Measurements from ENCODE around the gene REXO4.

DNA sequence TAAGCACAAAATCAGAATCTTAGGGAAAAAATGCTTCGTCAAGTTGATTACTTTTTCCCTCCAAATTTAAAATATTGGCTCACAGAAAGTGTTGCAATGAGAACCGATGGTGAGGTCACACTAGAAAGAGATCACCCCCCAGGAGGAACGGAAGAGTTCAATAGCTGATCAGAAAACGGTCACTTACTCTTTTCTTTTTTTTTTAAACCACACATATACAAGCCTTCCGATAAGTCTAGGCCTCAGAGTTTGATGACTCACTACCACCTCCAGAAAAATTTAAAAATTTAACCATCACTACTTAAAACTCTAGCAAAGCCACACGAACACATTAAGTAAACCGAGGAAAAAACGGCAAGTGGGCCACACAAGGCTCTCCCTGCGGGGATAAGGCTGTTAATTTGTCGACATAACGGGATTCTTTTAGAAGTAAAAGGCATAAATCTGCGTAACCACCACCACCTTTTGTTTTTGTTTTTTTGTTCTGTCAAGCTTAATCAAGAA, 43.1 kb downstream of the REXO4 start:
- TF ChIP-seq, protein P1, sequence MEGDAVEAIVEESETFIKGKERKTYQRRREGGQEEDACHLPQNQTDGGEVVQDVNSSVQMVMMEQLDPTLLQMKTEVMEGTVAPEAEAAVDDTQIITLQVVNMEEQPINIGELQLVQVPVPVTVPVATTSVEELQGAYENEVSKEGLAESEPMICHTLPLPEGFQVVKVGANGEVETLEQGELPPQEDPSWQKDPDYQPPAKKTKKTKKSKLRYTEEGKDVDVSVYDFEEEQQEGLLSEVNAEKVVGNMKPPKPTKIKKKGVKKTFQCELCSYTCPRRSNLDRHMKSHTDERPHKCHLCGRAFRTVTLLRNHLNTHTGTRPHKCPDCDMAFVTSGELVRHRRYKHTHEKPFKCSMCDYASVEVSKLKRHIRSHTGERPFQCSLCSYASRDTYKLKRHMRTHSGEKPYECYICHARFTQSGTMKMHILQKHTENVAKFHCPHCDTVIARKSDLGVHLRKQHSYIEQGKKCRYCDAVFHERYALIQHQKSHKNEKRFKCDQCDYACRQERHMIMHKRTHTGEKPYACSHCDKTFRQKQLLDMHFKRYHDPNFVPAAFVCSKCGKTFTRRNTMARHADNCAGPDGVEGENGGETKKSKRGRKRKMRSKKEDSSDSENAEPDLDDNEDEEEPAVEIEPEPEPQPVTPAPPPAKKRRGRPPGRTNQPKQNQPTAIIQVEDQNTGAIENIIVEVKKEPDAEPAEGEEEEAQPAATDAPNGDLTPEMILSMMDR (IDR thresholded peaks at IDR 0.05; ENCODE audit: low read depth, low read length, missing input control), result no peak
- no peak for TF ChIP-seq GABPA (IDR thresholded peaks at IDR 0.05 in 1 of 2, conservative IDR thresholded peaks at IDR 0.05 in 1 of 2)
- TF ChIP-seq, protein P2, sequence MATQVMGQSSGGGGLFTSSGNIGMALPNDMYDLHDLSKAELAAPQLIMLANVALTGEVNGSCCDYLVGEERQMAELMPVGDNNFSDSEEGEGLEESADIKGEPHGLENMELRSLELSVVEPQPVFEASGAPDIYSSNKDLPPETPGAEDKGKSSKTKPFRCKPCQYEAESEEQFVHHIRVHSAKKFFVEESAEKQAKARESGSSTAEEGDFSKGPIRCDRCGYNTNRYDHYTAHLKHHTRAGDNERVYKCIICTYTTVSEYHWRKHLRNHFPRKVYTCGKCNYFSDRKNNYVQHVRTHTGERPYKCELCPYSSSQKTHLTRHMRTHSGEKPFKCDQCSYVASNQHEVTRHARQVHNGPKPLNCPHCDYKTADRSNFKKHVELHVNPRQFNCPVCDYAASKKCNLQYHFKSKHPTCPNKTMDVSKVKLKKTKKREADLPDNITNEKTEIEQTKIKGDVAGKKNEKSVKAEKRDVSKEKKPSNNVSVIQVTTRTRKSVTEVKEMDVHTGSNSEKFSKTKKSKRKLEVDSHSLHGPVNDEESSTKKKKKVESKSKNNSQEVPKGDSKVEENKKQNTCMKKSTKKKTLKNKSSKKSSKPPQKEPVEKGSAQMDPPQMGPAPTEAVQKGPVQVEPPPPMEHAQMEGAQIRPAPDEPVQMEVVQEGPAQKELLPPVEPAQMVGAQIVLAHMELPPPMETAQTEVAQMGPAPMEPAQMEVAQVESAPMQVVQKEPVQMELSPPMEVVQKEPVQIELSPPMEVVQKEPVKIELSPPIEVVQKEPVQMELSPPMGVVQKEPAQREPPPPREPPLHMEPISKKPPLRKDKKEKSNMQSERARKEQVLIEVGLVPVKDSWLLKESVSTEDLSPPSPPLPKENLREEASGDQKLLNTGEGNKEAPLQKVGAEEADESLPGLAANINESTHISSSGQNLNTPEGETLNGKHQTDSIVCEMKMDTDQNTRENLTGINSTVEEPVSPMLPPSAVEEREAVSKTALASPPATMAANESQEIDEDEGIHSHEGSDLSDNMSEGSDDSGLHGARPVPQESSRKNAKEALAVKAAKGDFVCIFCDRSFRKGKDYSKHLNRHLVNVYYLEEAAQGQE (IDR thresholded peaks at IDR 0.05), result no peak
- TF ChIP-seq, protein P3, sequence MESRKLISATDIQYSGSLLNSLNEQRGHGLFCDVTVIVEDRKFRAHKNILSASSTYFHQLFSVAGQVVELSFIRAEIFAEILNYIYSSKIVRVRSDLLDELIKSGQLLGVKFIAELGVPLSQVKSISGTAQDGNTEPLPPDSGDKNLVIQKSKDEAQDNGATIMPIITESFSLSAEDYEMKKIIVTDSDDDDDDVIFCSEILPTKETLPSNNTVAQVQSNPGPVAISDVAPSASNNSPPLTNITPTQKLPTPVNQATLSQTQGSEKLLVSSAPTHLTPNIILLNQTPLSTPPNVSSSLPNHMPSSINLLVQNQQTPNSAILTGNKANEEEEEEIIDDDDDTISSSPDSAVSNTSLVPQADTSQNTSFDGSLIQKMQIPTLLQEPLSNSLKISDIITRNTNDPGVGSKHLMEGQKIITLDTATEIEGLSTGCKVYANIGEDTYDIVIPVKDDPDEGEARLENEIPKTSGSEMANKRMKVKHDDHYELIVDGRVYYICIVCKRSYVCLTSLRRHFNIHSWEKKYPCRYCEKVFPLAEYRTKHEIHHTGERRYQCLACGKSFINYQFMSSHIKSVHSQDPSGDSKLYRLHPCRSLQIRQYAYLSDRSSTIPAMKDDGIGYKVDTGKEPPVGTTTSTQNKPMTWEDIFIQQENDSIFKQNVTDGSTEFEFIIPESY (IDR thresholded peaks at IDR 0.05), result no peak
- no peak for TF ChIP-seq RAD21 (IDR thresholded peaks at IDR 0.05)
- TF ChIP-seq, protein P4, sequence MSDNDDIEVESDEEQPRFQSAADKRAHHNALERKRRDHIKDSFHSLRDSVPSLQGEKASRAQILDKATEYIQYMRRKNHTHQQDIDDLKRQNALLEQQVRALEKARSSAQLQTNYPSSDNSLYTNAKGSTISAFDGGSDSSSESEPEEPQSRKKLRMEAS (IDR thresholded peaks at IDR 0.05), result no peak
- TF ChIP-seq, protein P5, sequence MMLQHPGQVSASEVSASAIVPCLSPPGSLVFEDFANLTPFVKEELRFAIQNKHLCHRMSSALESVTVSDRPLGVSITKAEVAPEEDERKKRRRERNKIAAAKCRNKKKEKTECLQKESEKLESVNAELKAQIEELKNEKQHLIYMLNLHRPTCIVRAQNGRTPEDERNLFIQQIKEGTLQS (IDR thresholded peaks at IDR 0.05), result no peak
- no peak for TF ChIP-seq TAF1 (conservative IDR thresholded peaks at IDR 0.05)
- no peak for TF ChIP-seq YY1 (IDR thresholded peaks at IDR 0.05)
- no peak for TF ChIP-seq FOXA1 (IDR thresholded peaks at IDR 0.05)
